22Rv1 (cell line): ENCODE results near the gene PLA2R1.

Source experiments
- ZFX ChIP-seq: fragments of 450-650 bp; IDR thresholded peaks from 2 replicates; pipeline ENCODE4 v1.6.1; 2017; ENCODE audit warnings: antibody characterized with exemption, borderline replicate concordance
- TF ChIP-seq, protein P1 (sequence below): fragments of 450-650 bp; IDR thresholded peaks from 2 replicates; pipeline ENCODE4 v1.5.1; 2017; ENCODE audit warnings: mild to moderate bottlenecking

DNA sequence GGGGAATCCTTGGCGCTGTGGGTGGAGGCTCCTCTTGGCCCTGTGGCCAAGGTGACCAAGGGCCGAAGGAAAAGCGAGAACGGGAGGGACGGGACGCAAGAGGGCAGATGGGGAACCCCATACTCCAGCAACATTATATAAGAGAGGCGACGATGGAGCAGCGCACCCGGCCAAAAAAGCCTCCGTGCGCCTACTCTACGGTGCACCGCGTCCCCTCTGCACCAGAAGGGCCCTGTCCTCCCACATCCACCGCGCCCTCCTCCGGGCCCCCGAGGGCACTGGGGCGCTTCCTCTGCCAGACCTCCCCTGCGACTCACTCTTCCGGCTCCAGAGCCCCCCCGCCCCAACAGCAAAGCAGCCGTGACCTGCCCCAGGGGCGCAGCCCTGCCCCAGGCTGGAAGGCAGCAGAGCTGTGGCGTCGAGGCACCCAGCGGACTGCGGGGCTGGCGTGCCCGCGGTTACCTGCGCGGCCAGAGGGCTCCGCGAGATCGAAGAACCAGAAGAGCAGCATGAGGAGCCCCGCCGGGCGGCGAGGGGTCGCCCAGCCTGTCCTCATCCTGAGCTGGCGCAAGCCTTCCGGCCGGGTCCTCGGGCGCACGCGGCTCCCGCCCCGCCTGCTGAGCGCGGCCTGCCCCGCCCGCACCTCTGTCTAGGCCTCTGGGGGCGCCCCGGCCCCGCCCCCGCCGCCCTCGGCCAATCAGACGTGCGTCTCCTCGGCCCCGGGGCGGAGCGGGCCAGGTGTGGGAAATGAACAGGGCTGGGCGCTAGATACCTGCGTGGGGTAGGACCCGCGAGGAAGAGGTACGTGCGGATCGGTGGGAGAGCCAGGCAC is 158.1 kb downstream of the PLA2R1 start, which contains the start of gene LY75:
- TF ChIP-seq, protein P1, sequence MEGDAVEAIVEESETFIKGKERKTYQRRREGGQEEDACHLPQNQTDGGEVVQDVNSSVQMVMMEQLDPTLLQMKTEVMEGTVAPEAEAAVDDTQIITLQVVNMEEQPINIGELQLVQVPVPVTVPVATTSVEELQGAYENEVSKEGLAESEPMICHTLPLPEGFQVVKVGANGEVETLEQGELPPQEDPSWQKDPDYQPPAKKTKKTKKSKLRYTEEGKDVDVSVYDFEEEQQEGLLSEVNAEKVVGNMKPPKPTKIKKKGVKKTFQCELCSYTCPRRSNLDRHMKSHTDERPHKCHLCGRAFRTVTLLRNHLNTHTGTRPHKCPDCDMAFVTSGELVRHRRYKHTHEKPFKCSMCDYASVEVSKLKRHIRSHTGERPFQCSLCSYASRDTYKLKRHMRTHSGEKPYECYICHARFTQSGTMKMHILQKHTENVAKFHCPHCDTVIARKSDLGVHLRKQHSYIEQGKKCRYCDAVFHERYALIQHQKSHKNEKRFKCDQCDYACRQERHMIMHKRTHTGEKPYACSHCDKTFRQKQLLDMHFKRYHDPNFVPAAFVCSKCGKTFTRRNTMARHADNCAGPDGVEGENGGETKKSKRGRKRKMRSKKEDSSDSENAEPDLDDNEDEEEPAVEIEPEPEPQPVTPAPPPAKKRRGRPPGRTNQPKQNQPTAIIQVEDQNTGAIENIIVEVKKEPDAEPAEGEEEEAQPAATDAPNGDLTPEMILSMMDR = no peak
- TF ChIP-seq ZFX = no peak
